HG03520 (cell line): Measurements from ENCODE around the gene CISH.

ENCODE experiments used
- ATAC-seq: cut with Tn5 transposase; IDR thresholded peaks from one replicate; pipeline ENCODE4 v1.9.1; 2021; ENCODE audit warnings: mild to moderate bottlenecking, moderate library complexity; ENCODE audit not compliant: unreplicated experiment

The CISH gene

GRCh38 chr3:50637945-50638344 is 26.4 kb upstream of the CISH start:
- no peak for ATAC-seq

- no peak for ATAC-seq
Measured at GRCh38 chr3:50637011-50637410, 25.4 kb upstream of the CISH start.

- ATAC-seq = no peak
Measured at GRCh38 chr3:50635066-50635465, 23.5 kb upstream of the CISH start.

GRCh38 chr3:50633230-50633790 is 21.7 kb upstream of the CISH start:
- ATAC-seq = no peak

- no peak for ATAC-seq
Measured at GRCh38 chr3:50632450-50632849, 20.9 kb upstream of the CISH start.

GRCh38 chr3:50630877-50631276 is 19.3 kb upstream of the CISH start:
- ATAC-seq = no peak

GRCh38 chr3:50630394-50630793 is 18.8 kb upstream of the CISH start:
- ATAC-seq = no peak

- ATAC-seq = no peak
Measured at GRCh38 chr3:50628601-50629000, 17.0 kb upstream of the CISH start.

- no peak for ATAC-seq
Measured at GRCh38 chr3:50627407-50628051, 16.0 kb upstream of the CISH start.

- no peak for ATAC-seq
Measured at GRCh38 chr3:50626401-50626800, 14.8 kb upstream of the CISH start.

- no peak for ATAC-seq
Measured at GRCh38 chr3:50625231-50626182, 13.9 kb upstream of the CISH start.

GRCh38 chr3:50624634-50625033 is 13.1 kb upstream of the CISH start:
- ATAC-seq = no peak

GRCh38 chr3:50623840-50624474 is 12.4 kb upstream of the CISH start:
- no peak for ATAC-seq

- no peak for ATAC-seq
Measured at GRCh38 chr3:50622881-50623280, 11.3 kb upstream of the CISH start.

GRCh38 chr3:50620820-50621219 is 9.2 kb upstream of the CISH start:
- ATAC-seq = no peak

GRCh38 chr3:50620420-50620819 is 8.8 kb upstream of the CISH start:
- no peak for ATAC-seq

GRCh38 chr3:50617911-50618481 is 6.4 kb upstream of the CISH start:
- no peak for ATAC-seq

GRCh38 chr3:50617096-50617791 is 5.7 kb upstream of the CISH start, which contains the start of gene MAPKAPK3:
Gene MAPKAPK3 (plus strand): TSS chr3:50617151. CDS start chr3:50617566, 415 bp downstream.
- ATAC-seq = peak; percentile 7

GRCh38 chr3:50616770-50617095 is 5.2 kb upstream of the CISH start:
- peak; percentile 59 for ATAC-seq

GRCh38 chr3:50616003-50616769 is 4.6 kb upstream of the CISH start:
- no peak for ATAC-seq
